Hepatocyte (in vitro differentiated cells): ENCODE data around the gene FAF2.

ENCODE experiments used
- CTCF ChIP-seq: fragments of 200-600 bp; sonication (generic); IDR thresholded peaks from 2 replicates; pipeline ENCODE4 v1.5.1; 2016; ENCODE audit warnings: antibody characterized with exemption, mild to moderate bottlenecking; ENCODE audit not compliant: poor library complexity
- EZH2 ChIP-seq: fragments of 200-600 bp; sonication (generic); IDR thresholded peaks from 2 replicates; pipeline ENCODE4 v1.6.1; 2016; ENCODE audit warnings: antibody characterized with exemption, mild to moderate bottlenecking, borderline replicate concordance

- TF ChIP-seq CTCF, result no peak
- no peak for TF ChIP-seq EZH2
Observed at GRCh38 chr5:176470539-176470938, 22.4 kb downstream of the FAF2 start.
